Activated CD8-positive, alpha-beta memory T cell treated with anti-CD3 and anti-CD28 coated beads, Interleukin-2, amount 50 U/mL, for 4 hours (primary cell): ENCODE measurements around the gene XYLT2.
"Not testable (repeated sequence)": the region's sequence is repeated elsewhere in the genome, so short reads cannot be mapped to it uniquely, and the experiment has no call there.

Experiments used
- DNase-seq: peaks from one replicate; pipeline ENCODE4 v3.0.0-alpha.2; 2020

The XYLT2 gene

GRCh38 chr17:50322271-50322670 lies 23.7 kb upstream of the XYLT2 start:
- no peak for DNase-seq

- DNase-seq = no peak
These were observed 22.9 kb upstream of the XYLT2 start for GRCh38 chr17:50323060-50323459.

- no peak for DNase-seq
These were observed 20.0 kb upstream of the XYLT2 start for GRCh38 chr17:50325906-50326305.

GRCh38 chr17:50326831-50327364 lies 19.0 kb upstream of the XYLT2 start:
- DNase-seq = no peak

- no peak for DNase-seq
These were observed 17.3 kb upstream of the XYLT2 start for GRCh38 chr17:50328363-50329325.

GRCh38 chr17:50329716-50330115 lies 16.2 kb upstream of the XYLT2 start:
- no peak for DNase-seq

- no peak for DNase-seq
These were observed 15.7 kb upstream of the XYLT2 start for GRCh38 chr17:50330151-50330775.

GRCh38 chr17:50331085-50331791 lies 14.7 kb upstream of the XYLT2 start:
- DNase-seq = no peak

- DNase-seq = no peak
These were observed 13.7 kb upstream of the XYLT2 start for GRCh38 chr17:50332196-50332595.

- not testable (repeated sequence) for DNase-seq
These were observed 12.5 kb upstream of the XYLT2 start for GRCh38 chr17:50333291-50334057.

GRCh38 chr17:50337956-50338355 lies 8.0 kb upstream of the XYLT2 start:
- DNase-seq = no peak

- DNase-seq = no peak
These were observed 7.3 kb upstream of the XYLT2 start for GRCh38 chr17:50338645-50339044.

- no peak for DNase-seq
These were observed 6.5 kb upstream of the XYLT2 start for GRCh38 chr17:50339381-50339780.

- DNase-seq = no peak
These were observed 1.1 kb upstream of the XYLT2 start for GRCh38 chr17:50344731-50345365.

GRCh38 chr17:50346313-50347116 lies 589 bp downstream of the XYLT2 start:
- DNase-seq = peak; percentile 48

- no peak for DNase-seq
These were observed 1.4 kb downstream of the XYLT2 start for GRCh38 chr17:50347117-50347893.

- DNase-seq = no peak
These were observed 2.0 kb downstream of the XYLT2 start for GRCh38 chr17:50347894-50348291.

- no peak for DNase-seq
These were observed 2.8 kb downstream of the XYLT2 start for GRCh38 chr17:50348522-50349242.

- DNase-seq = no peak
These were observed 3.3 kb downstream of the XYLT2 start for GRCh38 chr17:50349243-50349600.

- DNase-seq = no peak
These were observed 4.8 kb downstream of the XYLT2 start for GRCh38 chr17:50350733-50351132.
